Esophagus muscularis mucosa (tissue), 4 donors: ENCODE measurements around the gene SMIM35. TPM values are rescaled to one million over a fixed set of nuclear protein-coding genes. Genes with fewer than 3 reads are reported as not detected.

ENCODE experiments used
- DNase-seq: peaks from one replicate; pipeline ENCODE4 v3.0.0-alpha.2; 2017; ENCODE audit errors: extremely low spot score
- H3K27ac ChIP-seq, 4 donors: fragments of 200-600 bp; sonication (generic); replicated peaks in 1 of 4; 1 replicate in 3 of 4; 2 replicates in 1 of 4; pipeline ENCODE4 v1.5.1; 2016 to 2019; ENCODE audit warnings: mild to moderate bottlenecking in 1 of 4
- H3K27me3 ChIP-seq, 4 donors: fragments of 200-600 bp; sonication (generic); one replicate each; pipeline versions ENCODE4 v1.5.1 to v1.6.0; 2016 to 2019
- H3K36me3 ChIP-seq, 4 donors: fragments of 200-600 bp; sonication (generic); one replicate each; pipeline ENCODE4 v1.5.1; 2016 to 2019
- H3K4me1 ChIP-seq, 4 donors: fragments of 200-600 bp; sonication (generic); one replicate each; pipeline ENCODE4 v1.5.1; 2016 to 2019
- H3K4me3 ChIP-seq, 4 donors: fragments of 200-600 bp; sonication (generic); 1 replicate in 2 of 4; 2 replicates in 2 of 4; pipeline ENCODE4 v1.5.1; 2016 to 2019; ENCODE audit warnings: mild to moderate bottlenecking in 4 of 4, moderate library complexity in 1 of 4
- H3K9me3 ChIP-seq, 4 donors: fragments of 200-600 bp; sonication (generic); 1 replicate in 3 of 4; 2 replicates in 1 of 4; pipeline ENCODE4 v1.5.1; 2016 to 2019
- CTCF ChIP-seq, 3 experiments: fragments of 200-600 bp in 2 of 3; fragments of 450-650 bp in 1 of 3; sonication (generic) in 2 of 3; IDR thresholded peaks; one replicate each; pipeline ENCODE4 v1.5.1; 2017 to 2019; ENCODE audit warnings: antibody characterized with exemption in 3 of 3, mild to moderate bottlenecking in 2 of 3, moderate library complexity in 1 of 3
- EP300 ChIP-seq: sonication (generic); formaldehyde crosslinking; IDR thresholded peaks from one replicate; pipeline ENCODE4 v1.6.1; 2017; ENCODE audit warnings: antibody characterized with exemption
- POLR2A ChIP-seq: fragments of 450-650 bp; IDR thresholded peaks from one replicate; pipeline ENCODE4 v1.6.1; 2017; ENCODE audit warnings: antibody characterized with exemption, moderate library complexity, mild to moderate bottlenecking, low read depth
- POLR2AphosphoS5 ChIP-seq, 2 donors: sonication (generic); formaldehyde crosslinking; IDR thresholded peaks; one replicate each; pipeline ENCODE4 v1.6.1; 2017; ENCODE audit warnings: antibody characterized with exemption in 2 of 2
- WGBS: methylation state at CpG from one replicate; pipeline ENCODE4 v1.1.5; 2018; 5-methylcytosine and 5-hydroxymethylcytosine counted together
- intact Hi-C: fragments of 100-400 bp; cut with DNase I; formaldehyde crosslinking; loops from one replicate; pipeline ENCODE4 v1.15.1; 2023
- total RNA-seq, 4 donors: library from RNA; depleted of rRNA; stranded (reverse); fragments of >200 nt; gene quantifications; one replicate each; pipeline versions ENCODE4 v1.1.0 to v1.2.1, GENCODE V29; 2016

The SMIM35 gene
- total RNA-seq, 4 donors from 2014 or later, result not detected

GRCh38 chr11:118046964-118047700, 39.6 kb downstream of the SMIM35 start:
- intact Hi-C loops, result no loop called here
- DNase-seq, result peak; percentile 80
- TF ChIP-seq CTCF (IDR thresholded peaks at IDR 0.05), result no peak
- TF ChIP-seq POLR2A, result no peak
- TF ChIP-seq EP300, result no peak
- TF ChIP-seq POLR2AphosphoS5 (IDR thresholded peaks at IDR 0.05), result no peak

GRCh38 chr11:118046051-118046963, 40.5 kb downstream of the SMIM35 start:
- intact Hi-C loops, result no loop called here

More at GRCh38 chr11:118046964-118047700, 39.6 kb downstream of the SMIM35 start:
- no peaks in the 10 kb centered on the region for H3K36me3 ChIP-seq
- H3K27me3 ChIP-seq, result peaks cover 0 to 5% (median 0%) of the 10 kb centered on the region in 4 donors
- no peaks in the 10 kb centered on the region for H3K9me3 ChIP-seq
- 79% methylated on average over 8 of the region's 8 CpGs for WGBS
- H3K27ac ChIP-seq, result no peak overlapping the region
- no peaks in the 10 kb centered on the region for H3K4me1 ChIP-seq
- no peak overlapping the region for H3K4me3 ChIP-seq

GRCh38 chr11:118045191-118045590, 41.6 kb downstream of the SMIM35 start:
- H3K27ac ChIP-seq, result no peak overlapping the region
- WGBS, result 68% methylated on average over 2 of the region's 2 CpGs
- H3K9me3 ChIP-seq, result no peaks in the 10 kb centered on the region
- H3K4me3 ChIP-seq, result no peak overlapping the region
- peaks cover 0 to 13% (median 0%) of the 10 kb centered on the region in 4 donors for H3K27me3 ChIP-seq
- H3K36me3 ChIP-seq, result no peaks in the 10 kb centered on the region
- H3K4me1 ChIP-seq, result no peaks in the 10 kb centered on the region
- peak; percentile 19 for DNase-seq
- intact Hi-C loops, result no loop called here
- TF ChIP-seq POLR2AphosphoS5 (IDR thresholded peaks at IDR 0.05) (no peak), EP300 (no peak), POLR2A (no peak), CTCF (IDR thresholded peaks at IDR 0.05) (no peak)

More at GRCh38 chr11:118046051-118046963, 40.5 kb downstream of the SMIM35 start:
- 45% methylated on average over 5 of the region's 5 CpGs for WGBS
- H3K4me3 ChIP-seq, result no peak overlapping the region
- no peaks in the 10 kb centered on the region for H3K9me3 ChIP-seq
- peaks cover 0 to 9% (median 0%) of the 10 kb centered on the region in 4 donors for H3K27me3 ChIP-seq
- no peak overlapping the region for H3K27ac ChIP-seq
- no peaks in the 10 kb centered on the region for H3K36me3 ChIP-seq
- DNase-seq, result peak; percentile 55
- no peak for TF ChIP-seq EP300
- TF ChIP-seq POLR2AphosphoS5 (IDR thresholded peaks at IDR 0.05), result no peak
- TF ChIP-seq POLR2A, result no peak
- no peak for TF ChIP-seq CTCF (IDR thresholded peaks at IDR 0.05)
- H3K4me1 ChIP-seq, result no peaks in the 10 kb centered on the region

GRCh38 chr11:118042796-118043195, 44.0 kb downstream of the SMIM35 start:
- intact Hi-C loops, result no loop called here
- WGBS, result 68% methylated on average over 4 of the region's 4 CpGs

GRCh38 chr11:118042141-118042540, 44.6 kb downstream of the SMIM35 start:
- Histone ChIP-seq H3K4me3 (no peak overlapping the region), H3K9me3 (no peaks in the 10 kb centered on the region), H3K36me3 (no peaks in the 10 kb centered on the region), H3K27me3 (peaks cover 0 to 29% (median 3%) of the 10 kb centered on the region in 4 donors), H3K27ac (no peak overlapping the region), H3K4me1 (no peaks in the 10 kb centered on the region)
- TF ChIP-seq CTCF (IDR thresholded peaks at IDR 0.05) (no peak), POLR2AphosphoS5 (IDR thresholded peaks at IDR 0.05) (no peak), POLR2A (no peak), EP300 (no peak)
- no peak for DNase-seq
- intact Hi-C loops, result no loop called here
- WGBS, result 72% methylated on average over 1 of the region's 1 CpG

More at GRCh38 chr11:118042796-118043195, 44.0 kb downstream of the SMIM35 start:
- H3K9me3 ChIP-seq, result no peaks in the 10 kb centered on the region
- no peak overlapping the region for H3K4me3 ChIP-seq
- TF ChIP-seq EP300, result no peak
- TF ChIP-seq POLR2AphosphoS5 (IDR thresholded peaks at IDR 0.05), result no peak
- no peaks in the 10 kb centered on the region for H3K4me1 ChIP-seq
- no peak overlapping the region for H3K27ac ChIP-seq
- peak; percentile 7 for DNase-seq
- H3K36me3 ChIP-seq, result no peaks in the 10 kb centered on the region
- peaks cover 0 to 31% (median 2%) of the 10 kb centered on the region in 4 donors for H3K27me3 ChIP-seq
